A673 (cell line): ENCODE data around the gene PAQR9. TPM values are rescaled to one million over a fixed set of nuclear protein-coding genes. Genes with fewer than 3 reads are reported as not detected.

ENCODE experiments used
- BruUV-seq: library from RNA; stranded (reverse); fragments of 400-500 nt; replicated peaks from 2 replicates; lab custom pipeline; 2021; lab: Mats Ljungman, UMichigan
- CTCF ChIA-PET: fragments of 300-600 bp; sonication (Branson Sonifier 250); formaldehyde crosslinking; loops from one replicate; lab custom pipeline; 2022; ENCODE audit warnings: antibody characterized with exemption; lab: Charles Lee
- POLR2A ChIA-PET: fragments of 300-600 bp; sonication (Branson Sonifier 250); formaldehyde crosslinking; loops from one replicate; lab custom pipeline; 2022; ENCODE audit warnings: antibody characterized with exemption; ENCODE audit not compliant: low non-redundant PET; lab: Charles Lee
- DNase-seq: peaks from one replicate; pipeline ENCODE4 v3.0.0-alpha.2; 2015; ENCODE audit warnings: low spot score
- H3K27ac ChIP-seq: fragments of 200-600 bp; sonication (generic); 2 replicates; pipeline ENCODE4 v1.5.1; 2016; ENCODE audit warnings: mixed run types, low read depth, mild to moderate bottlenecking, mixed read lengths, antibody characterized with exemption, low read length; ENCODE audit not compliant: poor library complexity, severe bottlenecking
- H3K27me3 ChIP-seq: fragments of 200-600 bp; sonication (generic); replicated peaks from 2 replicates; pipeline ENCODE4 v1.6.1; 2017; ENCODE audit warnings: mixed run types, low read depth, mild to moderate bottlenecking, mixed read lengths, antibody characterized with exemption, low read length; ENCODE audit not compliant: insufficient read depth, poor library complexity
- H3K36me3 ChIP-seq: fragments of 200-600 bp; sonication (generic); 2 replicates; pipeline ENCODE4 v1.6.1; 2016; ENCODE audit warnings: mixed run types, mild to moderate bottlenecking, mixed read lengths, antibody characterized with exemption, low read length; ENCODE audit not compliant: insufficient read depth, poor library complexity, severe bottlenecking
- H3K4me1 ChIP-seq: fragments of 200-600 bp; sonication (generic); 2 replicates; pipeline ENCODE4 v1.6.1; 2017; ENCODE audit warnings: mixed run types, mild to moderate bottlenecking, mixed read lengths, antibody characterized with exemption, low read length; ENCODE audit not compliant: insufficient read depth, poor library complexity, severe bottlenecking
- H3K4me3 ChIP-seq: fragments of 200-600 bp; sonication (generic); 2 replicates; pipeline ENCODE4 v1.5.1; 2016; ENCODE audit warnings: low read depth, mixed run types, mild to moderate bottlenecking, mixed read lengths, low read length; ENCODE audit not compliant: poor library complexity, severe bottlenecking
- H3K9me3 ChIP-seq: fragments of 200-600 bp; sonication (generic); 2 replicates; pipeline ENCODE4 v1.6.1; 2016; ENCODE audit warnings: mixed run types, low read depth, mild to moderate bottlenecking, mixed read lengths, antibody characterized with exemption, low read length; ENCODE audit not compliant: poor library complexity, severe bottlenecking
- EZH2 ChIP-seq: fragments of 200-600 bp; sonication (generic); IDR thresholded peaks from 2 replicates; pipeline ENCODE4 v1.6.1; 2017; ENCODE audit warnings: borderline replicate concordance, low read depth, mild to moderate bottlenecking, mixed read lengths, antibody characterized with exemption, low read length; ENCODE audit not compliant: poor library complexity, severe bottlenecking
- intact Hi-C: fragments of 100-400 bp; cut with micrococcal nuclease; formaldehyde crosslinking; loops from one replicate; pipeline ENCODE4 v1.10.0; 2022; ENCODE audit not compliant: unreplicated experiment
- total RNA-seq: library from RNA; stranded (reverse); gene quantifications from 2 replicates; pipeline ENCODE4 v1.2.3, GENCODE V29; 2021
- TF ChIP-seq, protein P1 (sequence below): fragments of 300-800, 200-600 bp; sonication (generic); conservative IDR thresholded peaks from 2 replicates; pipeline ENCODE4 v1.5.1; 2017; ENCODE audit warnings: low read depth, mild to moderate bottlenecking, antibody characterized with exemption, low read length, moderate library complexity, mixed read lengths

The PAQR9 gene
- total RNA-seq, 1 experiment from 2014 or later = 0.19 TPM

DNA sequence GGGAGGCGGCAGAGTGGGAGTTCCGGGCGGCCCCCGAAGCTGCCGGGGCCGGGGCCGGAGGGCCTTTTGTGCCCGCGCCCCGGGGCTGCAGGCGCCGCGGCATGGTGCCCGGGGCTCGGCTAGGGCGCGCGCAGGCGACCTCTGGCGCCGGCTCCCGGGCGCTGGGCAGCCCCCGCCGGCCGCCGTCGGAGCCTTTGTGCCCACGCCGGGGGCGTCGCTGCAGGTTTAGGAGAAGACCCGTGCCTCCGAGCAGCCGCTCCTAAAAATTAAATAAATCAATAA lies 299 bp downstream of the PAQR9 start:
- H3K27me3 ChIP-seq = peaks cover 63% of the 10 kb centered on the region
- ChIA-PET CTCF (interaction anchor here (0.9 kb wide), 1 partner anchor 135 kb away, joined by 4 read pairs; no protein-coding TSS in a partner anchor), POLR2A (no interaction called here)
- no peak for TF ChIP-seq EZH2
- TF ChIP-seq, protein P1, sequence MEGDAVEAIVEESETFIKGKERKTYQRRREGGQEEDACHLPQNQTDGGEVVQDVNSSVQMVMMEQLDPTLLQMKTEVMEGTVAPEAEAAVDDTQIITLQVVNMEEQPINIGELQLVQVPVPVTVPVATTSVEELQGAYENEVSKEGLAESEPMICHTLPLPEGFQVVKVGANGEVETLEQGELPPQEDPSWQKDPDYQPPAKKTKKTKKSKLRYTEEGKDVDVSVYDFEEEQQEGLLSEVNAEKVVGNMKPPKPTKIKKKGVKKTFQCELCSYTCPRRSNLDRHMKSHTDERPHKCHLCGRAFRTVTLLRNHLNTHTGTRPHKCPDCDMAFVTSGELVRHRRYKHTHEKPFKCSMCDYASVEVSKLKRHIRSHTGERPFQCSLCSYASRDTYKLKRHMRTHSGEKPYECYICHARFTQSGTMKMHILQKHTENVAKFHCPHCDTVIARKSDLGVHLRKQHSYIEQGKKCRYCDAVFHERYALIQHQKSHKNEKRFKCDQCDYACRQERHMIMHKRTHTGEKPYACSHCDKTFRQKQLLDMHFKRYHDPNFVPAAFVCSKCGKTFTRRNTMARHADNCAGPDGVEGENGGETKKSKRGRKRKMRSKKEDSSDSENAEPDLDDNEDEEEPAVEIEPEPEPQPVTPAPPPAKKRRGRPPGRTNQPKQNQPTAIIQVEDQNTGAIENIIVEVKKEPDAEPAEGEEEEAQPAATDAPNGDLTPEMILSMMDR = no peak
- no peaks in the 10 kb centered on the region for H3K36me3 ChIP-seq
- peak overlapping the region; percentile 60 for H3K4me3 ChIP-seq
- no peak overlapping the region for H3K27ac ChIP-seq
- H3K4me1 ChIP-seq = peaks cover 3% of the 10 kb centered on the region
- DNase-seq = peak; percentile 4
- intact Hi-C loops = no loop called here
- no peaks in the 10 kb centered on the region for H3K9me3 ChIP-seq
- no TSS peak for BruUV-seq

DNA sequence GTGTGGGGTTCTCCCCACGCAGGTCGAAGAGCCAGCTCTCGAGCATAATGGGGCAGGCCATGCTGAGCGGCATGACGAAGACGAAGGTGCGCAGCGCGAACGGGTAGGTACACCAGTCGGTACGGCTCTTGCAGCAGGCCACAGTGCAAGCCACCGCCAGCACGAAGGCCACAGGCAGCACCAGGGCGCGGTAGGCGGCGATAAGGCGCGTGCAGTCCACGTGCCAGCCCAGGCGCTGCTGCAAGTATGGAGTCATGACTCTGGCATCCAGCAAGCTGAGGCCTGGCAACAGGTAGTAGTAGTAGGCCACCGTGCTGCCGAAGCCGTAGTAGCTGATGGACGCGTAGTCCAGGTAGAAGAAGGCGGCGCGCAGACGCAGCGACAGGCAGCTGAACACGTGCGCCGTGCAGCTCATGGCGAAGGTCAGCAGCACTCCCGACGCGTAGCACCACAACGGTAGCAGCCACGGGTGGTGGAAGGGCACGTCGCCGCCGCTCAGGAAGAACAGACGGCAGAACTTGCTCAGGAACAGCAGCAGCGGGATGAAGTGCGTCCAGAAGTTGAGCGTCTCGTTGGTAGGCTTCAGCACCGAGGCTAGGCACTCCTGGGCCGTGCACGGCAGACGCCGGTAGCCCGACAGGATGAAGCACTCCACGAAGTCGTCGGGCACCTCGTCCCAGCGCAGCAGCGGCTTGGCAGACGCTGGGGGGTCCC lies 797 bp downstream of the PAQR9 start:
- no peak for DNase-seq
- CTCF ChIA-PET = interaction anchor here (0.9 kb wide), 1 partner anchor 134 kb away, joined by 4 read pairs; no protein-coding TSS in a partner anchor
- Histone ChIP-seq H3K27me3 (peaks cover 63% of the 10 kb centered on the region), H3K36me3 (no peaks in the 10 kb centered on the region), H3K27ac (no peak overlapping the region), H3K9me3 (no peaks in the 10 kb centered on the region), H3K4me3 (peak overlapping the region; percentile 60), H3K4me1 (peaks cover 3% of the 10 kb centered on the region)
- intact Hi-C loops = no loop called here
- no TSS peak for BruUV-seq
- TF ChIP-seq, protein P1 = no peak
- no peak for TF ChIP-seq EZH2
- POLR2A ChIA-PET = no interaction called here

DNA sequence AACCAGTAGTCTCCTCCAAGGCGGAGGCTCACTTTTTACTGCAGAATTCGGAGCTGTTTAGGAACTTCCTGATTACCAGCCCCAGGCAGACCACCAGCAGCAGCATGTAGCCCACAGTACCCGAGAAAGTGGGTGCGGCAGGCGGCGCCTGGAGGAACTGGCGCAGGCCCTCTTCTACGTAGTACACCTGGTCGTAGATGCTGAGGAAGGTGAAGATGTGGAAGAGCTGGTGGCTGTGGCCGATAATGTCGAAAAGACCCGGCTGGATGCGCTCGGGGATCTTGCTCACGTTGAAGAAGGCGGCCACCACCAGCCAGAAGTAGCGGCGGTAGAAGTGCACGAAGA lies 1.3 kb downstream of the PAQR9 start:
- Histone ChIP-seq H3K9me3 (no peaks in the 10 kb centered on the region), H3K36me3 (no peaks in the 10 kb centered on the region), H3K27ac (no peak overlapping the region), H3K4me1 (peaks cover 3% of the 10 kb centered on the region), H3K4me3 (no peak overlapping the region), H3K27me3 (peaks cover 68% of the 10 kb centered on the region)
- no peak for TF ChIP-seq EZH2
- TF ChIP-seq, protein P1 = no peak
- no peak for DNase-seq
- intact Hi-C loops = no loop called here
- no TSS peak for BruUV-seq
- CTCF ChIA-PET = interaction anchor here (0.9 kb wide), 1 partner anchor 134 kb away, joined by 4 read pairs; no protein-coding TSS in a partner anchor
- POLR2A ChIA-PET = no interaction called here
